ENCODE data around the gene CEBPZ.
A peak's percentile ranks its signal among the peaks of the same experiment; 100 is the strongest.

CEBPZ gene

DNA sequence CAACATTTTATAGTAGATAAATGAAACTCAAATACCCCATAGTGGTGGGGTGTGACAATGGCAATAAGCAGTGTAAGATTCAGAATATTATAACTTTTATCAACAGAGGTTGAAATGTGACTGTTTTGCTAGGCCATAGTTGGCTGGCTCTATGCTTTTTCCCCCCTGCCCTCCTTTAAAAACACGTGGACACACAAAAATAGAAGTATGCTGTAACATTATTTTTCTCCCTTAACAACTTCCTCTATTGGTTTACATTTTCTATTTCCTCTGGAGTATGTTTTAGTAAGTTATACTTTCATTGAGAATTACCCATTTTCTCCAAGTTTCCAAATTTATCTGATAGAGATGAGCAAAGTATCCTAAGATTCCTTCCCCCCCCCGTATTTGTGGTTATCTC, 31.1 kb upstream of the CEBPZ start:
- Histone ChIP-seq H3K36me3 (peaks cover 52 to 87% (median 64%) of the 10 kb centered on the region in 11 experiments), H3K4me3 (no peak overlapping the region), H3K4me1 (peaks cover 6 to 19% (median 11%) of the 10 kb centered on the region in 10 experiments; a peak in 18 of 20 replicates), H3K9me3 (replicated peaks in 1 of 11) (no peaks in the 10 kb centered on the region), H3K27ac (peak overlapping the region in 7 of 11 experiments; percentile 11 to 58 (median 19); a peak in 10 of 22 replicates), H3K9ac (no peak overlapping the region), H4K20me1 (peaks cover 0 to 5% (median 0%) of the 10 kb centered on the region in 11 experiments; a peak in 1 of 22 replicates), H3K4me2 (peak overlapping the region; percentile 11 to 68 (median 49); a peak in 20 of 22 replicates), H3K27me3 (no peaks in the 10 kb centered on the region)
- TF ChIP-seq Cebpa-rat (IDR thresholded peaks at IDR 0.05) = no peak

DNA sequence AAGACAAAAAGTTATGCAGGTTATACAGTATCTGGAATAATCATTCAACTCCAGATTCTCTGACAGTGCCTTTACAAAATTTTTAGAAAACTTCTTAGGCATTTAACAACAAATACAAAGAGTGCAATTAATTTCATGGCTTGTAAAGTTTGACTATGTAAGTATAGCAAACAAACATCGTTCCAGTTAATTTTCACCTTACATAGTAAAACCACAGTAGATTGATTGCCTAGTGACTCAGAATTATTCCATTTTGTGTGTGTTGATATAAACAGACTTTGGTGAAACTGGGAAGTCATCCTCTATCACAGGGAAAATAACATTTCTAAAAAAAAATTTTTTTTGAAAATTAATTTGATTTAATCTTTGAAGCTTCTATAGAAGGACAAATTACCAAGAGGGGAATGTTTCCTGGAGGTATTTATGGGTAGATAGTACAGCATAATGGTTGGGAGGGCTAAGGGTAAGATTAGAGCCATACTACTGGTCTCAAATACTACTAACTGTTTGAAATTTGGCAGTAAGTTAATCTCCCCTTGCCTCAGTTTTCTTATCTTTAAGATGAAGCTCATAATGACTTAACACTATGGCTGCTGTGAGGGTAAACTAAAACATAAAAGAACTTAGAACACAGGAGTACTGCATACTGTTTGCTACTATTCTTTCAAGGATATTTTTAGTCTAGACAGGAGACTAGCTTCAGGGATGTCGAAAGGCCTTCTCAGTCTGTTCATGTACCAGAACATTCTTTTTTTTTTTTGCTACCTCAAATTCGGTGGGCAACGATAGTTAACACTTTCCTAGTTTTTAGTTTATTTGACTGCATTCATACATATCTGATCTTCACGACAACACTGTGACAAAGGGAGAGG, 19.7 kb upstream of the CEBPZ start:
- Histone ChIP-seq H3K27me3 (no peaks in the 10 kb centered on the region), H3K27ac (no peak overlapping the region), H3K36me3 (peaks cover 91 to 100% (median 99%) of the 10 kb centered on the region in 11 experiments), H3K4me1 (no peaks in the 10 kb centered on the region), H3K4me3 (no peak overlapping the region), H3K9me3 (replicated peaks in 1 of 11) (no peaks in the 10 kb centered on the region), H4K20me1 (peaks cover 0 to 7% (median 0%) of the 10 kb centered on the region in 11 experiments; a peak in 2 of 22 replicates), H3K4me2 (no peak overlapping the region), H3K9ac (no peak overlapping the region)
- TF ChIP-seq Cebpa-rat (IDR thresholded peaks at IDR 0.05) = no peak

DNA sequence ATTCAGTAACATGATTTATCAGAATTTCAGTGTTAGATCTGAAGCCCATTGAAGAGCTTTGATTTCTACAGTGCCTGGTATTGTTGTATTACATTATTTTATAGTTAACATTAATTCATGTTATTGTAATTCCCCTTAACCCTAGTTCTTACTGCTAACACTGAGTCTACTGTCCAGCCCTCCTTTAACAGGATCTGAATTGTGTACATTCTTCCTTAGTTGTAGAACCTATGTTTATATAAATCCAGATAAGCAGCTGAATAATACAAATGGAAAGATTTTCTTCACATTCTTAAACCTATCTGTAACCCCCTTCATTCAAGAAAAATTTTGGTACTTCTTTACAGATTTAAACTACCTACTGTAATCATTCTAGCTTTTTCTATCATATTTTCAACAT, 14.8 kb upstream of the CEBPZ start:
- no peak overlapping the region for H3K9ac ChIP-seq
- H3K27ac ChIP-seq = no peak overlapping the region
- H3K4me1 ChIP-seq = no peaks in the 10 kb centered on the region
- peaks cover 93 to 100% (median 99%) of the 10 kb centered on the region in 11 experiments for H3K36me3 ChIP-seq
- H3K27me3 ChIP-seq = no peaks in the 10 kb centered on the region
- H3K9me3 ChIP-seq (replicated peaks in 1 of 11) = peaks cover 0 to 5% (median 0%) of the 10 kb centered on the region in 11 experiments; a peak in 2 of 22 replicates
- H3K4me2 ChIP-seq = no peak overlapping the region
- no peak for TF ChIP-seq Cebpa-rat (IDR thresholded peaks at IDR 0.05)
- H3K4me3 ChIP-seq = no peak overlapping the region
- no peaks in the 10 kb centered on the region; a peak in 1 of 22 replicates for H4K20me1 ChIP-seq

DNA sequence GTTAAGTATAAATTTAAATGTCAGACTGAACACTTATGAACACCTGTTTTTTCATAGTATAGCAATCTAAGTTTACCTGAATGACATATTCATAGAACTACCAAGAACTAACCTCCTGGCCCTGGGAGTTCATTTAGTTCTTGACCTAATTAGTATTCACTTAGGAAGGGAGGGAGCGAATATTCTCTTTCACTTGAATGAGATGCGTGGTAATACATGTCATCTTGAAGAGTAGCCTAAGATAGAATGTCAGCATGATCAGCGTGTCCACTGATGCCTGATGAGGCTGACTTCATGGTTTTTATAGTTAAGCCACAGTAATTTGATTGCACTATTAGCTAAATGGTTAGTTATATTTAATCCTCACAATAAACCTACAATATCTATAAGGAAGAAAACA, 13.4 kb upstream of the CEBPZ start:
- TF ChIP-seq Cebpa-rat (IDR thresholded peaks at IDR 0.05) = no peak
- H3K4me3 ChIP-seq = no peak overlapping the region
- peaks cover 0 to 5% (median 0%) of the 10 kb centered on the region in 11 experiments; a peak in 2 of 22 replicates for H3K9me3 ChIP-seq (replicated peaks in 1 of 11)
- no peak overlapping the region for H3K4me2 ChIP-seq
- no peaks in the 10 kb centered on the region for H4K20me1 ChIP-seq
- no peak overlapping the region for H3K27ac ChIP-seq
- H3K4me1 ChIP-seq = no peaks in the 10 kb centered on the region
- no peak overlapping the region for H3K9ac ChIP-seq
- no peaks in the 10 kb centered on the region for H3K27me3 ChIP-seq
- peaks cover 90 to 100% (median 97%) of the 10 kb centered on the region in 11 experiments for H3K36me3 ChIP-seq

DNA sequence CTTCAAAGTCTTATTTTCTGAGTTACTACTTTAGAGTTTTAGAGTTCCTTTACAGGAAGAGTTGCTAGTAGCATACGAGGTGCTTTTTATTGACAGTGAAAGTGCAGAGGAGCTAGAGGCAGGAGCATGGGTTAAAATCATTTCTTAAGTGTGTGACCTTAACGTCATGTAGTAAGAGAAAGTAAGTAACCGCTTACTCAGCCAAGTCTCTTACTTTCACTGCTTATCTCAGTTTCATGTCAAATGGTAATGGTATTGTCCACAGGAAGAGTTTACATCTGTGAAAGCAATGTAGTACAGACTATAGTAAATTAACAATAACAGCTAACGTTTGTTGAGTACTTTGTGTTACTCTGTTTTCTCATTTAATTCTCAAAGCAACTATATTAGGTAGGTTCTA, 12.6 kb upstream of the CEBPZ start:
- TF ChIP-seq Cebpa-rat (IDR thresholded peaks at IDR 0.05) = no peak
- H3K36me3 ChIP-seq = peaks cover 90 to 100% (median 97%) of the 10 kb centered on the region in 11 experiments

DNA sequence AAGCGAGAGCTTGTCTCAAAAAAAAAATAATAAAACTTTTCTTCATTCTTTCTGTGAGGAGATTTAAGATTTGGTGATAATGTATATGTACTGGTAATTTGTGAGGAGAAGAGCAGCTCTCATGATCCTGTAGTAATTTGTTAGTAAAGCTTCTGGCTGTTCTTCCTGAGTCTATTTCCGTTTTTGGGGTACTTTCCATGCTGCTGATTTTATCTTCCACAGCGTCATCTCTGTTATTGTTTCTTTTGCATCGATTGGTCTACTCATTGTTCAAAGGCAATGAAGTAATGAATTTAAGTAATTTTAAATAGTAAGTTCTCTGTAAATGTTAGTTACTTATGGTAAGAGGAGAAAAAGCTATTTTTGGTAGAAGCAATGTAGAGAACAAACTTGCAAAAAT, 12.0 kb upstream of the CEBPZ start:
- no peaks in the 10 kb centered on the region for H3K4me1 ChIP-seq
- H3K27ac ChIP-seq = no peak overlapping the region
- H3K9me3 ChIP-seq (replicated peaks in 1 of 11) = peaks cover 0 to 5% (median 0%) of the 10 kb centered on the region in 11 experiments; a peak in 2 of 22 replicates
- no peaks in the 10 kb centered on the region for H3K27me3 ChIP-seq
- no peak overlapping the region for H3K9ac ChIP-seq
- no peaks in the 10 kb centered on the region for H4K20me1 ChIP-seq
- TF ChIP-seq Cebpa-rat (IDR thresholded peaks at IDR 0.05) = no peak
- no peak overlapping the region for H3K4me3 ChIP-seq
- H3K36me3 ChIP-seq = peaks cover 90 to 100% (median 97%) of the 10 kb centered on the region in 11 experiments
- no peak overlapping the region for H3K4me2 ChIP-seq

More for the DNA sequence above, 12.6 kb upstream of the CEBPZ start:
- no peaks in the 10 kb centered on the region for H3K27me3 ChIP-seq
- peaks cover 0 to 5% (median 0%) of the 10 kb centered on the region in 11 experiments; a peak in 2 of 22 replicates for H3K9me3 ChIP-seq (replicated peaks in 1 of 11)
- no peaks in the 10 kb centered on the region for H3K4me1 ChIP-seq
- no peak overlapping the region for H3K4me3 ChIP-seq
- no peak overlapping the region for H3K4me2 ChIP-seq
- no peak overlapping the region for H3K27ac ChIP-seq
- no peak overlapping the region for H3K9ac ChIP-seq
- H4K20me1 ChIP-seq = no peaks in the 10 kb centered on the region

DNA sequence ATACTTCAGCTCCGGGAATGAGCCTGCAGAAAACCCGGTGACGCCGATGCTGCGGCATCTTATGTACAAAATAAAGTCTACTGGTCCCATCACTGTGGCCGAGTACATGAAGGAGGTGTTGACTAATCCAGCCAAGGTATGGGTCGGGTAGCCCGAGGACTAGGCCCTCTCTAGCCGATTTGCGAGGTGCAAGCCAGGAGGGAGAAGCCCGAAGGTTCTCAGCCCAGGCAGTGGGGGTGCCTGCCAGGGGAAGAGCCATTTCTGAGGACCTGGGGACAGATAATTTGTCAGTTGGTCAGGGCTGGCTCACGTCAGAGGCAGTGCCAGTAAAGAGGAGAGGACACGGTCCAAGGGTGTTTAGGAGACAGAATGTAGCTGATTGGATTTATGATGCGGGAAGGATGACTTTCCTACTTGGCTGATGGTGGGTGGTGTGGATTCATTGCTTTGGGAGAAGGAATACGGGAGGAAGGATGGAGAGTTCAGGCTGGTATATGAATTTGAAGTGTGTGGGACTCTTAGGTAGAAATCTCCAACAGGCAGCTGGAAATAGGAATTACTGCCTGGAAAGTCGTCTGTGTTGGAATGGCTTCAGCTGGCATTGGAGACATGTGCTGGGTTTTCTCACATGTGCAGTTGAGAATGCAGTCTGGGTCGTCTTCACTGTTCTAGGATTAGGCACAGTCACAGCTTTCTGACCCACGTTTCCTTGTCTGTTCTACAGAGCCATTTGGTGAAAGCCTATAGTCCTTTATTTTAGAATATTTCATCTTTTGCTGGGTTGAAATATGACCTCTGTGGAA, 936 bp upstream of the CEBPZ start:
- Histone ChIP-seq H3K27ac (peak overlapping the region; percentile 84 to 93 (median 89)), H3K27me3 (no peaks in the 10 kb centered on the region), H3K4me1 (peaks cover 21 to 39% (median 32%) of the 10 kb centered on the region in 10 experiments), H3K9ac (peak overlapping the region; percentile 85 to 92 (median 90)), H4K20me1 (peaks cover 0 to 71% (median 33%) of the 10 kb centered on the region in 11 experiments; a peak in 21 of 22 replicates), H3K9me3 (replicated peaks in 1 of 11) (no peaks in the 10 kb centered on the region), H3K36me3 (peaks cover 40 to 68% (median 50%) of the 10 kb centered on the region in 11 experiments), H3K4me3 (peak overlapping the region; percentile 74 to 97 (median 86)), H3K4me2 (peak overlapping the region; percentile 82 to 98 (median 92))
- TF ChIP-seq Cebpa-rat (IDR thresholded peaks at IDR 0.05) = no peak

DNA sequence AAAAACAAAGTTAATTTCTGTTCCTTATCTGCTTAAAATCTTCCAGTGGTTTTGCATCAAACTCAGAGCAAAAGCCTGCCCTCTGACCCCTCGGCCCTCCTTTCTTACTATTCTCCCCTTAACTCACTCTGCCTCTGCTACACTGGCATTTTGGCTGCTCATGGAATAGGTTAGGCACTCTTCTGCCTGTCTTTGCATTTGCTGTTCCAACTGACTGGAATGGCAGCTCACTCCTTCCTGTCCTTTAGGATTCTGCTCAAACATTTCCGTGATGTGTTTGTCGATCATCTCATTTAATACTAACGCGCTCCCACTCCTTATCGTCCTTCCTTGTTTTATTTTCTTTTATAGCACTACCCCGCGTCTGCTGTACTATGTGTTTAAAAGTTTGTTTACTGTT, 815 bp downstream of the CEBPZ start:
- H3K4me3 ChIP-seq = peak overlapping the region; percentile 74 to 97 (median 86)
- peak overlapping the region; percentile 84 to 93 (median 89); a peak in 21 of 22 replicates for H3K27ac ChIP-seq
- H3K4me1 ChIP-seq = peaks cover 21 to 45% (median 38%) of the 10 kb centered on the region in 10 experiments
- peak overlapping the region; percentile 82 to 98 (median 92) for H3K4me2 ChIP-seq
- TF ChIP-seq Cebpa-rat (IDR thresholded peaks at IDR 0.05) = no peak
- H3K9ac ChIP-seq = peak overlapping the region; percentile 85 to 92 (median 90)
- H3K9me3 ChIP-seq (replicated peaks in 1 of 11) = no peaks in the 10 kb centered on the region
- peaks cover 0 to 85% (median 47%) of the 10 kb centered on the region in 11 experiments; a peak in 21 of 22 replicates for H4K20me1 ChIP-seq
- H3K36me3 ChIP-seq = peaks cover 35 to 65% (median 46%) of the 10 kb centered on the region in 11 experiments
- H3K27me3 ChIP-seq = no peaks in the 10 kb centered on the region
